HG03095 (cell line): ENCODE results near the gene DAGLA.

Experiments
- ATAC-seq: cut with Tn5 transposase; IDR thresholded peaks from one replicate; pipeline ENCODE4 v1.9.1; 2021; ENCODE audit warnings: moderate library complexity; ENCODE audit not compliant: unreplicated experiment

DAGLA gene

GRCh38 chr11:61775606-61776554, 95.7 kb downstream of the DAGLA start:
- no peak for ATAC-seq

GRCh38 chr11:61776561-61777075, 96.4 kb downstream of the DAGLA start:
- ATAC-seq, result no peak

- no peak for ATAC-seq
Observed at GRCh38 chr11:61777234-61778090, 97.3 kb downstream of the DAGLA start.

- no peak for ATAC-seq
Observed at GRCh38 chr11:61778357-61778886, 98.2 kb downstream of the DAGLA start.

GRCh38 chr11:61778920-61779650, 98.9 kb downstream of the DAGLA start:
- no peak for ATAC-seq

GRCh38 chr11:61779666-61780525, 99.7 kb downstream of the DAGLA start:
- ATAC-seq, result no peak

GRCh38 chr11:61780581-61781162, 100.5 kb downstream of the DAGLA start:
- ATAC-seq, result no peak

GRCh38 chr11:61781585-61781984, 101.4 kb downstream of the DAGLA start:
- ATAC-seq, result no peak

GRCh38 chr11:61782299-61782698, 102.1 kb downstream of the DAGLA start:
- no peak for ATAC-seq

GRCh38 chr11:61782841-61783240, 102.7 kb downstream of the DAGLA start:
- ATAC-seq, result no peak

GRCh38 chr11:61783717-61784505, 103.7 kb downstream of the DAGLA start:
- no peak for ATAC-seq

- no peak for ATAC-seq
Observed at GRCh38 chr11:61784506-61784805, 104.3 kb downstream of the DAGLA start.

GRCh38 chr11:61785837-61786402, 105.7 kb downstream of the DAGLA start:
- no peak for ATAC-seq

- no peak for ATAC-seq
Observed at GRCh38 chr11:61787928-61788491, 107.8 kb downstream of the DAGLA start.

GRCh38 chr11:61791737-61792309, 111.6 kb downstream of the DAGLA start:
- no peak for ATAC-seq

- ATAC-seq, result peak; percentile 79
Observed at GRCh38 chr11:61792310-61793082, 112.3 kb downstream of the DAGLA start, which contains the start of the genes FEN1 and TMEM258. TSS of gene FEN1 (plus strand) at chr11:61792911. CDS start at chr11:61795362, 2,451 bp downstream. TSS of gene TMEM258 (minus strand) at chr11:61792599. CDS start at chr11:61792558, 41 bp downstream.
